ENCODE data around the gene CDC42BPB.

The CDC42BPB gene

GRCh38 chr14:102926104-102926503 is 131.2 kb downstream of the CDC42BPB start:
- no peak for DNase-seq

- no peak for DNase-seq
These were observed 131.7 kb downstream of the CDC42BPB start for GRCh38 chr14:102925646-102926045.

GRCh38 chr14:102924632-102925588 is 132.4 kb downstream of the CDC42BPB start:
- DNase-seq, result no peak

- no peak for DNase-seq
These were observed 133.3 kb downstream of the CDC42BPB start for GRCh38 chr14:102923925-102924486.

GRCh38 chr14:102923201-102923924 is 134.0 kb downstream of the CDC42BPB start:
- DNase-seq, result no peak

- no peak for DNase-seq
These were observed 134.7 kb downstream of the CDC42BPB start, which contains the start of gene AMN for GRCh38 chr14:102922490-102923200. TSS of gene AMN (plus strand) at chr14:102922663. CDS start at chr14:102922689, 26 bp downstream.

- DNase-seq, result no peak
These were observed 136.4 kb downstream of the CDC42BPB start for GRCh38 chr14:102920998-102921304.

GRCh38 chr14:102920273-102920997 is 136.9 kb downstream of the CDC42BPB start:
- DNase-seq, result no peak

- no peak for DNase-seq
These were observed 138.9 kb downstream of the CDC42BPB start for GRCh38 chr14:102918438-102918837.

- DNase-seq, result peak in 5 of 14 donors; percentile 13 to 45 (median 22)
These were observed 139.7 kb downstream of the CDC42BPB start for GRCh38 chr14:102917469-102918211.

- DNase-seq, result no peak
These were observed 140.3 kb downstream of the CDC42BPB start for GRCh38 chr14:102917056-102917385.

- no peak for DNase-seq
These were observed 140.8 kb downstream of the CDC42BPB start for GRCh38 chr14:102916347-102917055.

- no peak for DNase-seq
These were observed 141.8 kb downstream of the CDC42BPB start for GRCh38 chr14:102915292-102916110.

- DNase-seq, result no peak
These were observed 142.7 kb downstream of the CDC42BPB start for GRCh38 chr14:102914474-102915291.

GRCh38 chr14:102913341-102914211 is 143.8 kb downstream of the CDC42BPB start:
- no peak for DNase-seq

- no peak for DNase-seq
These were observed 145.2 kb downstream of the CDC42BPB start for GRCh38 chr14:102911991-102912761.

- no peak for DNase-seq
These were observed 145.8 kb downstream of the CDC42BPB start for GRCh38 chr14:102911541-102911951.

Data from C1 segment of cervical spinal cord (tissue), 14 donors.